Measurements from ENCODE around the gene CREB3L2. TPM values are rescaled to one million over a fixed set of nuclear protein-coding genes. Genes with fewer than 3 reads are reported as not detected.
A peak's percentile ranks its signal among the peaks of the same experiment; 100 is the strongest.

CREB3L2 gene
- total and polyA plus RNA-seq, 2 of the 4 experiments (the other 2 are of a cell fraction) = 42.3 to 57.9 TPM

GRCh38 chr7:137875746-137876145 is 126.1 kb downstream of the CREB3L2 start:
- ATAC-seq (ENCODE audit: low read depth) (no peak), DNase-seq (no peak)
- H3K36me3 ChIP-seq (ENCODE audit: control insufficient read depth, insufficient read depth, low read length) = peaks cover 53% of the 10 kb centered on the region
- H3K4ac ChIP-seq (ENCODE audit: low read depth, low read length) = no peak overlapping the region
- H2AFZ ChIP-seq (replicated peaks; ENCODE audit: low read length, poor library complexity) = no peak overlapping the region
- H3K27me3 ChIP-seq (ENCODE audit: control insufficient read depth, insufficient read depth, low read length) = no peaks in the 10 kb centered on the region
- 100% methylated on average over 1 of the region's 4 CpGs; no CpG with 5 or more reads in 1 of the 2 experiments for WGBS, 2 experiments (ENCODE audit: extremely low coverage in 2 of 2, insufficient read length in 1 of 2)
- H4K5ac ChIP-seq (ENCODE audit: low read depth, low read length) = no peak overlapping the region
- no peak overlapping the region for H3K4me2 ChIP-seq (ENCODE audit: low read depth, low read length)
- no peak overlapping the region for H3K23ac ChIP-seq (ENCODE audit: low read depth, low read length)
- H3K4me1 ChIP-seq (ENCODE audit: control insufficient read depth, insufficient read depth, low read length) = peaks cover 20% of the 10 kb centered on the region
- H2BK5ac ChIP-seq (ENCODE audit: low read depth, low read length, poor library complexity, severe bottlenecking) = peak overlapping the region; percentile 35
- H2AK5ac ChIP-seq (ENCODE audit: low read depth, low read length) = no peak overlapping the region
- H4K20me1 ChIP-seq (ENCODE audit: insufficient read depth, low read length) = peaks cover 4% of the 10 kb centered on the region; the same call in 1 of the 2 replicates
- peak overlapping the region; percentile 42; the same call in 1 of the 2 replicates for H3K14ac ChIP-seq (replicated peaks; ENCODE audit: low read depth, low read length)
- intact Hi-C loops (cut with micrococcal nuclease) = no loop called here
- no peak overlapping the region for H2BK15ac ChIP-seq (ENCODE audit: low read depth, low read length)
- POLR2A ChIA-PET (ENCODE audit: unreplicated experiment) = no interaction called here
- BruUV-seq (replicated peaks) = TSS peak; percentile 25
- peaks cover 48% of the 10 kb centered on the region for H3K9me1 ChIP-seq (ENCODE audit: insufficient read depth, low read length)
- no peak overlapping the region for H2BK20ac ChIP-seq (ENCODE audit: low read depth, low read length)
- peak overlapping the region in 1 of 2 experiments; percentile 56; a peak in 1 of 4 replicates for H4K8ac ChIP-seq (ENCODE audit: low read depth in 2 of 2, low read length in 2 of 2)
- H3K27ac ChIP-seq (ENCODE audit: insufficient read depth, low read length) = no peak overlapping the region
- H3K18ac ChIP-seq (ENCODE audit: low read depth, low read length) = no peak overlapping the region
- no peak overlapping the region for H2BK120ac ChIP-seq (ENCODE audit: low read depth, low read length)
- H3K79me1 ChIP-seq (ENCODE audit: low read depth in 1 of 2, low read length in 2 of 2) = peaks cover 10 to 71% of the 10 kb centered on the region in 2 experiments
- no peak overlapping the region for H3K56ac ChIP-seq (ENCODE audit: extremely low read depth, insufficient read depth, low read length)
- no peak overlapping the region for H4K91ac ChIP-seq (ENCODE audit: insufficient read depth, low read depth, low read length)
- in situ Hi-C loops (cut with MboI; ENCODE audit: low sequenced_read_pairs) = no loop called here
- H3K9me3 ChIP-seq (ENCODE audit: control insufficient read depth, insufficient read depth, low read length) = no peaks in the 10 kb centered on the region
- dilution Hi-C loops (cut with HindIII; ENCODE audit: low sequenced_read_pairs, unreplicated experiment) = no loop called here
- no peak overlapping the region for H2AK9ac ChIP-seq (replicated peaks; ENCODE audit: low read depth, low read length, poor library complexity)
- CTCF ChIA-PET = no interaction called here
- H3K4me3 ChIP-seq (ENCODE audit: insufficient read depth, low read depth, low read length) = no peak overlapping the region
- no peak overlapping the region for H3K9ac ChIP-seq (ENCODE audit: low read depth, low read length)
- TF ChIP-seq ELK1 (IDR thresholded peaks at IDR 0.05; ENCODE audit: borderline replicate concordance, low read depth, low read length) (no peak), FOS (IDR thresholded peaks at IDR 0.05; ENCODE audit: low read depth, low read length) (no peak), CTCF (conservative IDR thresholded peaks at IDR 0.05; ENCODE audit: low read depth, low read length) (no peak), MXI1 (IDR thresholded peaks at IDR 0.05; ENCODE audit: borderline replicate concordance, low read depth, low read length) (no peak)
